Psoas muscle (tissue), 8 donors: Measurements from ENCODE around the gene COPG2. TPM values are rescaled to one million over a fixed set of nuclear protein-coding genes. Genes with fewer than 3 reads are reported as not detected.
"Not testable (repeated sequence)": the region's sequence is repeated elsewhere in the genome, so short reads cannot be mapped to it uniquely, and the experiment has no call there.

Experiments used
- ATAC-seq, 4 donors: fragments of 200-7000 bp; cut with Tn5 transposase; one replicate each; pipeline ENCODE4 v1.9.1; 2020; ENCODE audit warnings: moderate library complexity in 3 of 4, mild to moderate bottlenecking in 2 of 4
- DNase-seq, 2 donors: peaks; one replicate each; pipeline ENCODE4 v3.0.0-alpha.2; 2020
- H3K27ac ChIP-seq: fragments of 200-600 bp; one replicate; pipeline ENCODE4 v1.8.0; 2022
- H3K27me3 ChIP-seq, 3 donors: fragments of 200-600 bp in 1 of 3; one replicate each; pipeline versions ENCODE4 v1.6.1 to v1.8.0; 2013 to 2022; ENCODE audit warnings: low read length in 2 of 3, mild to moderate bottlenecking in 2 of 3, moderate library complexity in 1 of 3; ENCODE audit not compliant: insufficient read depth in 3 of 3
- H3K36me3 ChIP-seq, 2 donors: fragments of 200-600 bp in 1 of 2; one replicate each; pipeline versions ENCODE4 v1.6.1 to v1.8.0; 2013 to 2022; ENCODE audit warnings: low read depth in 1 of 2, mild to moderate bottlenecking in 1 of 2, moderate library complexity in 1 of 2; ENCODE audit not compliant: insufficient read depth in 1 of 2
- H3K4me1 ChIP-seq: fragments of 200-600 bp; one replicate; pipeline ENCODE4 v1.8.0; 2022
- H3K4me3 ChIP-seq: fragments of 200-600 bp; one replicate; pipeline ENCODE4 v1.8.0; 2022; ENCODE audit warnings: mild to moderate bottlenecking
- H3K9me3 ChIP-seq: fragments of 200-600 bp; one replicate; pipeline ENCODE4 v1.8.0; 2022
- WGBS, 3 donors: extraction: QIAGEN DNeasy Blood & Tissue Kit; methylation state at CpG; one replicate each; pipeline versions ENCODE4 v1.1.6 to v1.1.7; 2013; 5-methylcytosine and 5-hydroxymethylcytosine counted together
- intact Hi-C, 2 donors: fragments of 100-400 bp; cut with DNase I; formaldehyde crosslinking; loops; one replicate each; pipeline versions ENCODE4 v1.11.0 to v1.14.2; 2022
- polyA plus RNA-seq, 3 donors: library from polyadenylated mRNA; stranded (reverse); fragments of 200-250 nt; gene quantifications; one replicate each; pipeline ENCODE4 v1.2.3, GENCODE V29; 2013
- total RNA-seq, 4 donors: library from RNA; stranded (reverse); fragmentation: NEBNext Ultra II Directional in 2 of 4; extraction: Animal tissue kit (Norgen Biotek cat#: 25700) in 2 of 4; gene quantifications; one replicate each; pipeline versions ENCODE4 v1.2.1 to v1.2.4, GENCODE V29; 2021 to 2023
- TF ChIP-seq, protein P1 (sequence below): fragments of 200-600 bp; IDR thresholded peaks from one replicate; pipeline ENCODE4 v1.8.0; 2022; ENCODE audit warnings: antibody characterized with exemption
- donor health status: healthy with polysubstance abuse.
- donor health status: DM: no; HTN: no; CAD: no; lungs with moderate emphysema.
- donor health status: Bipolar disorder and iron deficiency.
- donor health status: healthy.
- donor health status: DM: yes; HTN: yes; CAD: no.
- donor health status: DM: no; HTN: no; CAD: no.
- donor health status: DM: no; HTN: no; CAD: no.
- donor health status: DM: yes; HTN: yes; CAD: no.

COPG2 gene
- total and polyA plus RNA-seq, 7 donors: 9.6 to 21.5 (median 13.2) TPM

DNA sequence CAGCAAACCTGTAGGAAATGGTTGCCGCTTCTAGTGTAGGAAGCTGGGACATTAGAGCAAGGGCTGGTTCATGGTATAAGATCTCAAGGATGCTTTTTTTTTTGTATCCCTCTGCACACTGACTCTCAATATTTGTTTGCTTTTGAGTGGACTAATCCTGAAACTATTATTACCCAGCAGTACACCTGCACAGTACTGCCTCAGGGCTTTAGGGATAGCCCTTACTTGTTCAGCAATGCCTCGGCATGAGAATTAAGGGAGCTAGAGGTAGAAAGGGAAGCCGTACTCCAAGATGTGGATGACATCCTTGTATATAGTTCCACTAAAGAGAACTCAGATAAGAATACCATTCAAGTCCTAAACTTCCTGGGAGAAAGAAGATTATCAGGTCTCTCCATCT lies 70.5 kb downstream of the COPG2 start:
- WGBS, 3 donors: 95 to 99% (median 97%) methylated on average over 3 of the region's 3 CpGs
- H3K36me3 ChIP-seq: no peaks in the 10 kb centered on the region
- H3K4me1 ChIP-seq: no peaks in the 10 kb centered on the region
- TF ChIP-seq, protein P1, sequence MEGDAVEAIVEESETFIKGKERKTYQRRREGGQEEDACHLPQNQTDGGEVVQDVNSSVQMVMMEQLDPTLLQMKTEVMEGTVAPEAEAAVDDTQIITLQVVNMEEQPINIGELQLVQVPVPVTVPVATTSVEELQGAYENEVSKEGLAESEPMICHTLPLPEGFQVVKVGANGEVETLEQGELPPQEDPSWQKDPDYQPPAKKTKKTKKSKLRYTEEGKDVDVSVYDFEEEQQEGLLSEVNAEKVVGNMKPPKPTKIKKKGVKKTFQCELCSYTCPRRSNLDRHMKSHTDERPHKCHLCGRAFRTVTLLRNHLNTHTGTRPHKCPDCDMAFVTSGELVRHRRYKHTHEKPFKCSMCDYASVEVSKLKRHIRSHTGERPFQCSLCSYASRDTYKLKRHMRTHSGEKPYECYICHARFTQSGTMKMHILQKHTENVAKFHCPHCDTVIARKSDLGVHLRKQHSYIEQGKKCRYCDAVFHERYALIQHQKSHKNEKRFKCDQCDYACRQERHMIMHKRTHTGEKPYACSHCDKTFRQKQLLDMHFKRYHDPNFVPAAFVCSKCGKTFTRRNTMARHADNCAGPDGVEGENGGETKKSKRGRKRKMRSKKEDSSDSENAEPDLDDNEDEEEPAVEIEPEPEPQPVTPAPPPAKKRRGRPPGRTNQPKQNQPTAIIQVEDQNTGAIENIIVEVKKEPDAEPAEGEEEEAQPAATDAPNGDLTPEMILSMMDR: no peak
- intact Hi-C loops: no loop called here
- no peak for DNase-seq
- no peak overlapping the region for H3K27ac ChIP-seq
- no peaks in the 10 kb centered on the region for H3K9me3 ChIP-seq
- no peak overlapping the region for H3K4me3 ChIP-seq
- ATAC-seq: no peak
- no peaks in the 10 kb centered on the region for H3K27me3 ChIP-seq

DNA sequence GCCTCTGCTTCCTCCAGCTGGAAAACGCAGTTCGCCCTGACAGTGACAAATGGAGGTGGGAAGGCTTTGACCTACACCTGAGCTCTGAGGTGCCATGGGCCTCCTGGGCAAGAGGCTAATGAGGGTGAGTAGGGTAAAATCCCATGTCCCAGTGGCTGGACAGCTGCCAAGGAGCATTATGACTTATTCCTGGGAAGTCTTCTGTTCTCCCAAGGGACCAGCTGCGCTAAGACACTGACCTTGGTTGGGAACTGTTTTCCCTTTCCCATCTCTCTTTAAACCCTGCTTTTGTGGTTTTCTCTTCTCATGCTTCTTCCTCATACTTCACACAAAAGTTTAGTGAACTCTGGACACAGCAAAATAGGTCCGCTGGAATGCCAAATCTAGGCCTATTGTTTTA lies 72.6 kb downstream of the COPG2 start:
- TF ChIP-seq, protein P1: no peak
- DNase-seq: no peak
- 85 to 93% (median 92%) methylated on average over 4 of the region's 4 CpGs for WGBS, 3 donors
- H3K36me3 ChIP-seq: no peaks in the 10 kb centered on the region
- no peak overlapping the region for H3K4me3 ChIP-seq
- no peaks in the 10 kb centered on the region for H3K4me1 ChIP-seq
- H3K9me3 ChIP-seq: no peaks in the 10 kb centered on the region
- no peak for ATAC-seq
- no peak overlapping the region for H3K27ac ChIP-seq
- intact Hi-C loops: no loop called here
- H3K27me3 ChIP-seq: no peaks in the 10 kb centered on the region

DNA sequence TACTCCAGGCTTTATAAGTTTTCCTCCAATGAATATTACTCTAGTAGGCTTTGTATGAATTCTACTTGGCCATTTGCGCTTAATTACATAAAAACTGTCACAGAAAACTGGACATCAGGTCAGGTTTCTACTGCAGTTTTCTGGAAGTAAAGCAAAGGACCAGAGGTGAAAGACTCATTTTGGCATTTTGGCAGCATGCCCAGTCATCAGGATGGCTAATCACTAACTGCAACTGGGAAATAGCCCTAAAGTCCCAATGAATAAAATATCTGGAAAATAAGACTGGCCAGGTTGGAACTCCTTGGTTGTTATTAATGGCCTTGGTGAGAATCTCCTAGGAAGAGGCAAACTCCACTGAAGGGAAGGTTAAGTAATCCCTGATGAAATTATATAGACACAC lies 75.5 kb downstream of the COPG2 start:
- WGBS, 3 donors: 93 to 97% (median 95%) methylated on average over 1 of the region's 1 CpG
- H3K27me3 ChIP-seq: no peaks in the 10 kb centered on the region
- no peaks in the 10 kb centered on the region for H3K9me3 ChIP-seq
- ATAC-seq (no peak), DNase-seq (no peak)
- no peaks in the 10 kb centered on the region for H3K36me3 ChIP-seq
- H3K4me3 ChIP-seq: no peak overlapping the region
- TF ChIP-seq, protein P1: no peak
- no peaks in the 10 kb centered on the region for H3K4me1 ChIP-seq
- H3K27ac ChIP-seq: no peak overlapping the region
- intact Hi-C loops: no loop called here

- 95 to 98% (median 98%) methylated on average over 14 to 30 of the region's 30 CpGs for WGBS, 3 donors
- H3K9me3 ChIP-seq, H3K36me3 ChIP-seq, H3K27me3 ChIP-seq, H3K4me1 ChIP-seq, H3K27ac ChIP-seq, ATAC-seq, intact Hi-C loops, H3K4me3 ChIP-seq: not testable (repeated sequence)
- peak in 1 of 2 donors; percentile 42 for DNase-seq
Observed at GRCh38 chr7:130591464-130591863, 77.1 kb downstream of the COPG2 start.

GRCh38 chr7:130585932-130586331 lies 82.6 kb downstream of the COPG2 start:
- H3K4me1 ChIP-seq, H3K27ac ChIP-seq, ATAC-seq, H3K9me3 ChIP-seq, H3K36me3 ChIP-seq, H3K4me3 ChIP-seq, H3K27me3 ChIP-seq, DNase-seq, intact Hi-C loops: not testable (repeated sequence)
- 97 to 100% (median 98%) methylated on average over 2 of the region's 2 CpGs for WGBS, 3 donors

DNA sequence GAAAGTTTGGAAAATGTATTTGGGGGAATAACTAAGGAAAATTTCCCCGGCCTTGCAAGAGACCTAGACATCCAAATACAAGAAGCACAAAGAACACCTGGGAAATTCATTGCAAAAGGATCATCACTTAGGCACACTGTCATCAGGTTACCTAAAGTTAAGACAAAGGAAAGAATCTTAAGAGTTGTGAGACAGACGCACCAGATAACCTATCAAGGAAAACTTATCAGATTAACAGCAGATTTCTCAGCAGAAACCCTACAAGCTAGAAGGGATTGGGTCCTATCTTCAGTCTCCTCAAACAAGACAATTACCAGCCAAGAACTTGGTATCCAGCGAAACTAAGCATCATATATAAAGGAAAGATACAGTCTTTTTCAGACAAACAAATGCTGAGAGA lies 93.4 kb downstream of the COPG2 start:
- DNase-seq, H3K9me3 ChIP-seq, H3K36me3 ChIP-seq, intact Hi-C loops, H3K27me3 ChIP-seq, H3K4me3 ChIP-seq, H3K4me1 ChIP-seq, ATAC-seq, H3K27ac ChIP-seq: not testable (repeated sequence)
- 93 to 95% (median 95%) methylated on average over 3 of the region's 3 CpGs for WGBS, 3 donors

- H3K4me1 ChIP-seq, H3K27ac ChIP-seq, H3K4me3 ChIP-seq, ATAC-seq, H3K27me3 ChIP-seq, DNase-seq, H3K36me3 ChIP-seq, intact Hi-C loops, H3K9me3 ChIP-seq: not testable (repeated sequence)
Observed at GRCh38 chr7:130570144-130570543, 98.4 kb downstream of the COPG2 start.
